ENCODE measurements around the gene FBXW11.

DNA sequence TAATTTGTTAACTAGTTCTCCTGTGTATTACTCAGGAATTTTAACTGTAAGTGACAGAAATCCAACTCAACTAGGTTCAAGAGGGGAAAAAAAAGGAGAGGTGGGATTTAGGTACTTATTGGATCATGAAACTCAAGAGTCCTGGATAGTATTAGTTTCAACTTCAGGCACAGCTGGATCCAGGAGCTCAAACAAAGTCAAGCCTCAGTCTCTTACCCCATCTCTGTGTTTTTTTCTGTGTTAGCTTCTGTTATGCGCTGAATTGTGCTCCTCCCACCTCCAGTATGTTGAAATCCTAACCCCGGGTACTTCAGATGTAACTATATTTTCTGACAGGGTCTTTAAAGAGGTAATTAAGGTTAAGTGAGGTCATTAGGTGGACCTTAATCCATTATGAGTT, 167.3 kb downstream of the FBXW11 start:
- TF ChIP-seq POLR2A (IDR thresholded peaks at IDR 0.05), result no peak
- TF ChIP-seq, protein P1, sequence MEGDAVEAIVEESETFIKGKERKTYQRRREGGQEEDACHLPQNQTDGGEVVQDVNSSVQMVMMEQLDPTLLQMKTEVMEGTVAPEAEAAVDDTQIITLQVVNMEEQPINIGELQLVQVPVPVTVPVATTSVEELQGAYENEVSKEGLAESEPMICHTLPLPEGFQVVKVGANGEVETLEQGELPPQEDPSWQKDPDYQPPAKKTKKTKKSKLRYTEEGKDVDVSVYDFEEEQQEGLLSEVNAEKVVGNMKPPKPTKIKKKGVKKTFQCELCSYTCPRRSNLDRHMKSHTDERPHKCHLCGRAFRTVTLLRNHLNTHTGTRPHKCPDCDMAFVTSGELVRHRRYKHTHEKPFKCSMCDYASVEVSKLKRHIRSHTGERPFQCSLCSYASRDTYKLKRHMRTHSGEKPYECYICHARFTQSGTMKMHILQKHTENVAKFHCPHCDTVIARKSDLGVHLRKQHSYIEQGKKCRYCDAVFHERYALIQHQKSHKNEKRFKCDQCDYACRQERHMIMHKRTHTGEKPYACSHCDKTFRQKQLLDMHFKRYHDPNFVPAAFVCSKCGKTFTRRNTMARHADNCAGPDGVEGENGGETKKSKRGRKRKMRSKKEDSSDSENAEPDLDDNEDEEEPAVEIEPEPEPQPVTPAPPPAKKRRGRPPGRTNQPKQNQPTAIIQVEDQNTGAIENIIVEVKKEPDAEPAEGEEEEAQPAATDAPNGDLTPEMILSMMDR (IDR thresholded peaks at IDR 0.05), result no peak
- no peak for TF ChIP-seq POLR2AphosphoS5 (IDR thresholded peaks at IDR 0.05)
